GM12878 (cell line): Measurements from ENCODE around the gene PID1. TPM values are rescaled to one million over a fixed set of nuclear protein-coding genes. Genes with fewer than 3 reads are reported as not detected.

Experiments used
- ATAC-seq: fragments of 200-7000 bp; cut with Tn5 transposase; 3 replicates; pipeline ENCODE4 v1.9.1; 2020; ENCODE audit warnings: mild to moderate bottlenecking, moderate library complexity
- BruUV-seq: library from RNA; stranded (reverse); fragments of 400-500 nt; replicated peaks from 2 replicates; lab custom pipeline; 2021; lab: Mats Ljungman, UMichigan
- CTCF ChIA-PET: fragments of 300-600 bp; sonication (Branson Sonifier 250); formaldehyde crosslinking; extraction: SDS; loops from one replicate; lab custom pipeline; 2021; ENCODE audit warnings: inconsistent platforms; lab: Yijun Ruan, JAX
- POLR2A ChIA-PET: fragments of 350-600 bp; formaldehyde crosslinking; extraction: SDS; loops from one replicate; lab custom pipeline; 2021; ENCODE audit warnings: inconsistent platforms; lab: Charles Lee
- RAD21 ChIA-PET: fragments of 300-600 bp; sonication (Branson Sonifier 250); formaldehyde crosslinking; loops from one replicate; lab custom pipeline; 2023; ENCODE audit warnings: antibody characterized with exemption; ENCODE audit not compliant: unreplicated experiment; lab: Charles Lee
- SMC1A ChIA-PET: fragments of 300-600 bp; sonication (Branson Sonifier 250); formaldehyde crosslinking; loops from one replicate; lab custom pipeline; 2023; ENCODE audit not compliant: unreplicated experiment, uncharacterized antibody; lab: Charles Lee
- DNase-seq: peaks from one replicate; pipeline ENCODE4 v3.0.0-alpha.2; 2011; ENCODE audit warnings: low read depth, low spot score
- FAIRE-seq: peaks from 3 replicates; lab custom pipeline; 2011; peaks lifted over from hg19 to GRCh38; lab: Jason Lieb, UNC
- H2AFZ ChIP-seq: 2 replicates; pipeline ENCODE4 v1.6.0; 2011; ENCODE audit warnings: low read depth, low read length, control low read depth; ENCODE audit not compliant: control insufficient read depth
- H3K27ac ChIP-seq: 2 replicates; pipeline ENCODE4 v1.5.1; 2011; ENCODE audit warnings: control low read depth; ENCODE audit not compliant: control insufficient read depth, insufficient read depth
- H3K27me3 ChIP-seq, 2 experiments: replicated peaks in 1 of 2; 2 replicates each; pipeline versions ENCODE4 v1.6.0 to v1.6.1; 2011; ENCODE audit warnings: low read length in 1 of 2; ENCODE audit not compliant: control insufficient read depth in 2 of 2, insufficient read depth in 2 of 2
- H3K36me3 ChIP-seq, 2 experiments: 2 replicates each; pipeline ENCODE4 v1.5.1; 2011; ENCODE audit warnings: low read length in 1 of 2; ENCODE audit not compliant: control insufficient read depth in 2 of 2, insufficient read depth in 2 of 2
- H3K4me1 ChIP-seq: 2 replicates; pipeline ENCODE4 v1.6.1; 2011; ENCODE audit warnings: mild to moderate bottlenecking, low read length, moderate library complexity, mixed read lengths; ENCODE audit not compliant: control insufficient read depth, insufficient read depth
- H3K4me2 ChIP-seq: 2 replicates; pipeline ENCODE4 v1.6.0; 2011; ENCODE audit warnings: control low read depth; ENCODE audit not compliant: control insufficient read depth, insufficient read depth
- H3K4me3 ChIP-seq: fragments of 200-600 bp; sonication (generic); 2 replicates; pipeline ENCODE4 v1.5.1; 2016
- H3K79me2 ChIP-seq: 2 replicates; pipeline ENCODE4 v1.6.0; 2011; ENCODE audit warnings: low read length; ENCODE audit not compliant: control insufficient read depth, insufficient read depth
- H3K9ac ChIP-seq: 2 replicates; pipeline ENCODE4 v1.8.0; 2011; ENCODE audit warnings: low read length, control low read depth, mixed read lengths; ENCODE audit not compliant: control insufficient read depth, insufficient read depth
- H3K9me3 ChIP-seq: replicated peaks from 3 replicates; pipeline ENCODE4 v1.5.1; 2011; ENCODE audit warnings: mild to moderate bottlenecking, low read length; ENCODE audit not compliant: control insufficient read depth, insufficient read depth
- H4K20me1 ChIP-seq: 2 replicates; pipeline ENCODE4 v1.6.0; 2011; ENCODE audit not compliant: control insufficient read depth, insufficient read depth
- BRCA1 ChIP-seq: IDR thresholded peaks from 2 replicates; pipeline ENCODE4 v1.6.1; 2011; ENCODE audit warnings: low read depth, low read length, improper control_type of control experiment
- CBFB ChIP-seq: IDR thresholded peaks from 2 replicates; pipeline ENCODE4 v1.6.1; 2016; ENCODE audit warnings: antibody characterized with exemption, low read depth
- JUNB ChIP-seq: IDR thresholded peaks from 2 replicates; pipeline ENCODE4 v1.6.1; 2016; ENCODE audit warnings: antibody characterized with exemption, mild to moderate bottlenecking
- MYB ChIP-seq: fragments of 150-350 bp; IDR thresholded peaks from 2 replicates; pipeline ENCODE4 v1.6.1; 2014; ENCODE audit warnings: mild to moderate bottlenecking, low read depth, low read length, borderline replicate concordance
- NR2C2 ChIP-seq: IDR thresholded peaks from 2 replicates; pipeline ENCODE4 v1.6.1; 2011; ENCODE audit warnings: borderline replicate concordance, low read depth; ENCODE audit not compliant: control insufficient read depth, insufficient read length
- NR2F1 ChIP-seq: fragments of 450-650 bp; conservative IDR thresholded peaks from 2 replicates; pipeline ENCODE4 v1.6.1; 2017; ENCODE audit warnings: mild to moderate bottlenecking
- RFX5 ChIP-seq: IDR thresholded peaks from 2 replicates; pipeline ENCODE4 v1.6.1; 2011; ENCODE audit warnings: low read depth, low read length, improper control_type of control experiment
- STAT1 ChIP-seq: fragments of 450-650 bp; conservative IDR thresholded peaks from 2 replicates; pipeline ENCODE4 v1.6.1; 2014; ENCODE audit warnings: antibody characterized with exemption, mild to moderate bottlenecking
- TCF12 ChIP-seq: IDR thresholded peaks from 2 replicates; pipeline ENCODE4 v1.6.1; 2011; ENCODE audit warnings: low read depth, mild to moderate bottlenecking, low read length
- YBX1 ChIP-seq: fragments of 450-650 bp; IDR thresholded peaks from 2 replicates; pipeline ENCODE4 v1.6.1; 2016; ENCODE audit warnings: antibody characterized with exemption
- ZNF207 ChIP-seq: fragments of 450-650 bp; IDR thresholded peaks from 2 replicates; pipeline ENCODE4 v1.6.1; 2014; ENCODE audit warnings: antibody characterized with exemption, mild to moderate bottlenecking, borderline replicate concordance
- ZNF384 ChIP-seq: IDR thresholded peaks from 2 replicates; pipeline ENCODE4 v1.6.1; 2012; ENCODE audit warnings: low read depth, mild to moderate bottlenecking, low read length, improper control_type of control experiment, borderline replicate concordance
- ZNF622 ChIP-seq: fragments of 450-650 bp; IDR thresholded peaks from 2 replicates; pipeline ENCODE4 v1.6.1; 2017; ENCODE audit warnings: mild to moderate bottlenecking, inconsistent platforms
- ZSCAN29 ChIP-seq: fragments of 450-650 bp; IDR thresholded peaks from 2 replicates; pipeline ENCODE4 v1.6.1; 2017; ENCODE audit warnings: mild to moderate bottlenecking, moderate library complexity
- WGBS: methylation state at CpG from one replicate; pipeline ENCODE4 v1.1.6; 2016; ENCODE audit warnings: low lambda C conversion rate; ENCODE audit not compliant: insufficient replicate concordance, insufficient coverage; ENCODE audit errors: missing lambda C conversion rate; 5-methylcytosine and 5-hydroxymethylcytosine counted together
- in situ Hi-C: fragments of 300-500 bp; cut with MboI; formaldehyde crosslinking; loops from 9 replicates; pipeline ENCODE4 v1.14.3; 2018; ENCODE audit warnings: mixed read lengths
- intact Hi-C: fragments of 100-400 bp; cut with micrococcal nuclease; formaldehyde crosslinking; loops from one replicate; pipeline ENCODE4 v1.14.2; 2022; ENCODE audit not compliant: unreplicated experiment
- polyA plus RNA-seq, 11 experiments: library from polyadenylated mRNA; depleted of rRNA in 4 of 11; unstranded in 6 of 11; stranded (reverse) in 5 of 11; fragments of >200 nt; fragmentation: Nextera tagmentation in 4 of 11; fragmentation: Illumina TruSeq in 1 of 11; extraction: Ambion mirVana in 4 of 11; extraction: Trizol in 1 of 11; gene quantifications; 1 replicate in 1 of 11; 2 replicates in 10 of 11; pipeline versions ENCODE4 v1.2.1 to v1.2.3, GENCODE V29; 2011 to 2016; ENCODE audit warnings: inconsistent platforms in 2 of 11, missing spikeins in 2 of 11, low read depth in 1 of 11
- total RNA-seq, 4 experiments: library from RNA; depleted of rRNA in 3 of 4; stranded (reverse); fragments of >200 nt in 3 of 4; fragmentation: Illumina TruSeq in 1 of 4; extraction: Trizol in 1 of 4; gene quantifications; 2 replicates each; pipeline versions ENCODE4 v1.2.1 to v1.2.3, GENCODE V29; 2013 to 2021
- TF ChIP-seq, protein P1 (sequence below): fragments of 450-650 bp; IDR thresholded peaks from 2 replicates; pipeline ENCODE4 v1.6.1; 2014; ENCODE audit warnings: mild to moderate bottlenecking
- TF ChIP-seq, protein P2 (sequence below): IDR thresholded peaks from 2 replicates; pipeline ENCODE4 v1.6.1; 2011; ENCODE audit warnings: mild to moderate bottlenecking, low read depth, low read length, moderate library complexity; ENCODE audit not compliant: insufficient replicate concordance
- TF ChIP-seq, protein P3 (sequence below): fragments of 450-650 bp; IDR thresholded peaks from 2 replicates; pipeline ENCODE4 v1.6.1; 2016; ENCODE audit warnings: mild to moderate bottlenecking

PID1 gene
- total and polyA plus RNA-seq, 10 of the 15 experiments (the other 5 are each of a cell fraction or from before 2014, with no cell fraction given) = not detected

- POLR2A ChIA-PET = no interaction called here
- SMC1A ChIA-PET = interaction anchor here (0.9 to 2.6 kb wide), 4 partner anchors 25 to 1384 kb away, joined by 3 to 7 read pairs (median 4); no protein-coding TSS in a partner anchor
- WGBS = 13% methylated on average over 9 of the region's 9 CpGs
- TF ChIP-seq MYB (no peak), RFX5 (no peak), BRCA1 (no peak), YBX1 (no peak), ZSCAN29 (no peak), ZNF207 (no peak), JUNB (no peak), ZNF384 (no peak), NR2F1 (no peak), STAT1 (no peak), TCF12 (no peak), ZNF622 (no peak), NR2C2 (no peak), CBFB (no peak)
- TF ChIP-seq, protein P1, sequence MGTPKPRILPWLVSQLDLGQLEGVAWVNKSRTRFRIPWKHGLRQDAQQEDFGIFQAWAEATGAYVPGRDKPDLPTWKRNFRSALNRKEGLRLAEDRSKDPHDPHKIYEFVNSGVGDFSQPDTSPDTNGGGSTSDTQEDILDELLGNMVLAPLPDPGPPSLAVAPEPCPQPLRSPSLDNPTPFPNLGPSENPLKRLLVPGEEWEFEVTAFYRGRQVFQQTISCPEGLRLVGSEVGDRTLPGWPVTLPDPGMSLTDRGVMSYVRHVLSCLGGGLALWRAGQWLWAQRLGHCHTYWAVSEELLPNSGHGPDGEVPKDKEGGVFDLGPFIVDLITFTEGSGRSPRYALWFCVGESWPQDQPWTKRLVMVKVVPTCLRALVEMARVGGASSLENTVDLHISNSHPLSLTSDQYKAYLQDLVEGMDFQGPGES = no peak
- TF ChIP-seq, protein P2, sequence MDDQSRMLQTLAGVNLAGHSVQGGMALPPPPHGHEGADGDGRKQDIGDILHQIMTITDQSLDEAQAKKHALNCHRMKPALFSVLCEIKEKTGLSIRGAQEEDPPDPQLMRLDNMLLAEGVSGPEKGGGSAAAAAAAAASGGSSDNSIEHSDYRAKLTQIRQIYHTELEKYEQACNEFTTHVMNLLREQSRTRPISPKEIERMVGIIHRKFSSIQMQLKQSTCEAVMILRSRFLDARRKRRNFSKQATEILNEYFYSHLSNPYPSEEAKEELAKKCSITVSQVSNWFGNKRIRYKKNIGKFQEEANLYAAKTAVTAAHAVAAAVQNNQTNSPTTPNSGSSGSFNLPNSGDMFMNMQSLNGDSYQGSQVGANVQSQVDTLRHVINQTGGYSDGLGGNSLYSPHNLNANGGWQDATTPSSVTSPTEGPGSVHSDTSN = no peak
- TF ChIP-seq, protein P3, sequence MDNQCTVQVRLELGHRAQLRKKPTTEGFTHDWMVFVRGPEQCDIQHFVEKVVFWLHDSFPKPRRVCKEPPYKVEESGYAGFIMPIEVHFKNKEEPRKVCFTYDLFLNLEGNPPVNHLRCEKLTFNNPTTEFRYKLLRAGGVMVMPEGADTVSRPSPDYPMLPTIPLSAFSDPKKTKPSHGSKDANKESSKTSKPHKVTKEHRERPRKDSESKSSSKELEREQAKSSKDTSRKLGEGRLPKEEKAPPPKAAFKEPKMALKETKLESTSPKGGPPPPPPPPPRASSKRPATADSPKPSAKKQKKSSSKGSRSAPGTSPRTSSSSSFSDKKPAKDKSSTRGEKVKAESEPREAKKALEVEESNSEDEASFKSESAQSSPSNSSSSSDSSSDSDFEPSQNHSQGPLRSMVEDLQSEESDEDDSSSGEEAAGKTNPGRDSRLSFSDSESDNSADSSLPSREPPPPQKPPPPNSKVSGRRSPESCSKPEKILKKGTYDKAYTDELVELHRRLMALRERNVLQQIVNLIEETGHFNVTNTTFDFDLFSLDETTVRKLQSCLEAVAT = no peak
- intact Hi-C loops = loop anchor here (1.0 to 5.0 kb wide), 2 partner anchors 140 to 1381 kb away; no protein-coding TSS in a partner anchor
- H3K27ac ChIP-seq = no peak overlapping the region
- CTCF ChIA-PET = interaction anchor here (0.8 to 3.3 kb wide), 13 partner anchors 10 to 1383 kb away, joined by 3 to 16 read pairs (median 5); no protein-coding TSS in a partner anchor
- no peak for FAIRE-seq
- no peak for DNase-seq
- no peak overlapping the region for H2AFZ ChIP-seq
- H3K4me3 ChIP-seq = no peak overlapping the region
- no peaks in the 10 kb centered on the region for H3K36me3 ChIP-seq
- no peak overlapping the region for H3K9ac ChIP-seq
- no peaks in the 10 kb centered on the region for H3K79me2 ChIP-seq
- no peaks in the 10 kb centered on the region for H4K20me1 ChIP-seq
- H3K27me3 ChIP-seq = peaks cover 0 to 3% of the 10 kb centered on the region in 2 experiments; a peak in 2 of 4 replicates
- no peak overlapping the region for H3K4me2 ChIP-seq
- RAD21 ChIA-PET = interaction anchor here (0.6 to 1.7 kb wide), 3 partner anchors 574 to 1887 kb away, joined by 3 to 7 read pairs (median 3); no protein-coding TSS in a partner anchor
- BruUV-seq = no TSS peak
- in situ Hi-C loops = no loop called here
- no peaks in the 10 kb centered on the region for H3K9me3 ChIP-seq
- no peaks in the 10 kb centered on the region for H3K4me1 ChIP-seq
- no peak for ATAC-seq
Observed at GRCh38 chr2:229273006-229273722, 2.1 kb upstream of the PID1 start.
